ENCODE results near the gene NUDT3.
"Not testable (repeated sequence)": the region's sequence is repeated elsewhere in the genome, so short reads cannot be mapped to it uniquely, and the experiment has no call there.

NUDT3 gene

DNA sequence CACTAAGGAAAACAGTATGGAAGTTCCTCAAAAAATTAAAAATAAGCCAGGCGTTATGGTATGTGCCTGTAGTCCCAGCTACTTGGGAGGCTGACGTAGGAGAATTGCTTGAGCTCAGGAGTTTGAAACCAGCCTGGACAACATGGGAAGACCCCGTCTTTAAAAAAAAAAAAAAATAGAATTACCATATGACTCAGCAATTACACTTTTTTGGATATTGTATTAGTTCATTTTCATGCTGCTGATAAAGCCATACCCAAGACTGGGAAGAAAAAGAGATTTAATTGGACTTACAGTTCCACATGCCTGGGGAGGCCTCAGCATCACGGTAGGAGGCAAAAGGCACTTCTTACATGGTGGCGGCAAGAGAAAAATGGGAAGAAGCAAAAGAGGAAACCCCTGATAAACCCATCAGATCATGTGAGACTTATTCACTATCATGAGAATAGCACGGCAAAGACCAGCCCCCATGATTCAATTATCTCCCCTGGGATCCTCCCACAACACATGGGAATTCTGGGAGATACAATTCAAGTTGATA, 132.9 kb downstream of the NUDT3 start:
- TF ChIP-seq CTCF (IDR thresholded peaks at IDR 0.05), result no peak
- peaks cover 2% of the 10 kb centered on the region for H3K27me3 Mint-ChIP-seq (ENCODE audit: low read depth, poor library complexity)
- H3K9me3 Mint-ChIP-seq, result peaks cover 42% of the 10 kb centered on the region
- H3K4me3 Mint-ChIP-seq, result no peak overlapping the region
- DNase-seq, result no peak
- no peak overlapping the region for H3K27ac Mint-ChIP-seq
- H3K4me1 Mint-ChIP-seq, result no peaks in the 10 kb centered on the region
- peaks cover 27% of the 10 kb centered on the region for H3K36me3 Mint-ChIP-seq (ENCODE audit: low read depth)

DNA sequence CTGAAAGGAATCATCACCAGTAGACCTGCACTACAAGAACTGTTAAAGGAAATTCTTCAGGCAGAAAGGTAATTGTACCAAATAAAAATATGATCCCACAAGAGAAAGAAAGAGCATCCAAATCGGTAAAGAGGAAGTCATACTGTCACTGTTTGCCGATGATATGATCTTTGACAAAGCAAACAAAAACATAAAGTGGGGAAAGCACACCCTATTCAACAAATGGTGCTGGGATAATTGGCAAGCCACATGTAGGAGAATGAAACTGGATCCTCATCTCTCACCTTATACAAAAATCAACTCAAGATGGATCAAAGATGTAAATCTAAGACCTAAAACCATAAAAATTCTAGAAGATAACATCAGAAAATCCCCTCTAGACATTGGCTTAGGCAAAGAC, 140.1 kb downstream of the NUDT3 start:
- H3K9me3 Mint-ChIP-seq; H3K36me3 Mint-ChIP-seq (ENCODE audit: low read depth); H3K27me3 Mint-ChIP-seq (ENCODE audit: low read depth, poor library complexity); DNase-seq; H3K4me3 Mint-ChIP-seq: not testable (repeated sequence)
- Mint-ChIP-seq H3K27ac (peak overlapping the region; percentile 30), H3K4me1 (peaks cover 10% of the 10 kb centered on the region)

DNA sequence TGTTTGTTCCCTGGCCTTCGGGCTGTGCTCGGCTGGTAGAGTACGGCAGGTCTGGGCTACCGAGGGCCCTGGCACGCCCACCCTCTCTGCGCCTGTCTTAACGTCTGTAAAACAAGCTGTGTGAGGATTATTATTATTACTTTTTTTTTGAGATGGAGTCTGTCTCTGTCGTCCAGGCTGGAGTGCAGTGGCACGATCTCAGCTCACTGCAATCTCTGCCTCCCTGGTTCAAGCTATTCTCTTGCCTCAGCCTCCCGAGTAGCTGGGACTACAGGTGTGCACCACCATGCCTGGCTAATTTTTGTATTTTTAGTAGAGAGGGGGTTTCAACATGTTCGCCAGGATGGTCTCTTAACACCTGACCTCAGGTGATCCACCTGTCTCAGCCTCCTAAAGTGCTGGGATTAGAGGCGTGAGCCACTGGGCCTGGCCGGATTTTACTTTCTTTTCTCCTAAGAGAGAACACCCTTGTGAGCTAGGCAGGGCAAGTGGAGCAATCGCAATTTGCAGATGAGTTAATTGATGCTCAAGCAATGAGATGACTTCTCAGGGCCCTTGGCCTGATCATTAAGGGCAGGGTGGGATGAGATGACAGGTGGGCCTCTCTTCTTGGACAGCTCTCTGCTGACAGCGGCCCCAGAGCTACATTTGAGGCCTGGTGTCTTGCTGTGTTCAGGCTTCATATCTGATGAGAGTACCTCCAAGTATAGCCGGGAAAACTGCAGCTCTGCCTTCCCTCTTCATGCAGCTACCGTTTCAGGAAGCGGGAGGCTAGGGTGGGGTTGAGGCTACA, 142.8 kb downstream of the NUDT3 start:
- Mint-ChIP-seq H3K9me3 (peaks cover 8% of the 10 kb centered on the region), H3K4me3 (peak overlapping the region; percentile 88), H3K36me3 (ENCODE audit: low read depth) (peaks cover 5% of the 10 kb centered on the region), H3K27ac (no peak overlapping the region), H3K27me3 (ENCODE audit: low read depth, poor library complexity) (peaks cover 4% of the 10 kb centered on the region), H3K4me1 (peaks cover 26% of the 10 kb centered on the region)
- no peak for TF ChIP-seq CTCF (IDR thresholded peaks at IDR 0.05)
- DNase-seq, result no peak

GRCh38 chr6:34248727-34249468, 143.6 kb downstream of the NUDT3 start, which contains the start of gene SMIM29:
TSS of gene SMIM29 (minus strand) at chr6:34249006. CDS start at chr6:34247791, 1,215 bp downstream.
- TF ChIP-seq CTCF (IDR thresholded peaks at IDR 0.05), result peak; percentile 89
- Mint-ChIP-seq H3K36me3 (ENCODE audit: low read depth) (peaks cover 5% of the 10 kb centered on the region), H3K4me1 (peaks cover 26% of the 10 kb centered on the region), H3K27me3 (ENCODE audit: low read depth, poor library complexity) (peaks cover 4% of the 10 kb centered on the region), H3K9me3 (peaks cover 8% of the 10 kb centered on the region), H3K4me3 (peak within 1 kb of the TSS; percentile 88), H3K27ac (peak within 1 kb of the TSS; percentile 85)
- peak; percentile 98 for DNase-seq

DNA sequence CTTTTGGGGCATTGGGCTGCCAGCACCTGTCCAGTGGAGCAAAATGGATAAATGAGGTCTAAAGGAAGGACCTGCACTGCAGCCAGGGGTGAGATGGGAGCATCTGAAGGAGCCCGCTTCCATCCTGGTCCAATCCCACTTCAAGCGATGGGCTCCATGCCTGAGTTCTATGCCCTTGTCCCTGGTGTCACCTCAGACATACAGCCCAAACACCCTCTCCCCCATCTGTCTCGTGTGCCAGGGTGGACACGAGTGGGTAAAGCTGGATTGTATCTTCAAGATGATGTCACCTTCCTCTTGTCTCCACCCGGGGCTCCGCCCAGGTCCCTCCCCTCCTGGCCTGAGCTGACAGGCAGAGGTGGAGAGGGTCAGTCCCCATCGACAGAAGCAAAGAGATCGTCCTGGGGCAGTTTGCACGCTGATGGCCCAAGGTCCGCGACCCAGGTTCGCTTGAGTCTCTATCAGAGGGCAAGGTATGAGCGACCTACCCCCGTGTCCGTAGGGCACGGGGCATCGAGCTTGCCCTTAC, 144.2 kb downstream of the NUDT3 start:
- no peak for TF ChIP-seq CTCF (IDR thresholded peaks at IDR 0.05)
- peak; percentile 38 for DNase-seq
- Mint-ChIP-seq H3K4me1 (peaks cover 32% of the 10 kb centered on the region), H3K27ac (peak overlapping the region; percentile 85), H3K36me3 (ENCODE audit: low read depth) (peaks cover 9% of the 10 kb centered on the region), H3K9me3 (peaks cover 8% of the 10 kb centered on the region), H3K4me3 (peak overlapping the region; percentile 88), H3K27me3 (ENCODE audit: low read depth, poor library complexity) (peaks cover 4% of the 10 kb centered on the region)
